IPS-NIHi7 (cell line): ENCODE data around the gene HSPA1L.

Source experiments
- DNase-seq: peaks from one replicate; pipeline ENCODE4 v3.0.0; 2012; ENCODE audit warnings: mixed read lengths; ENCODE audit errors: extremely low spot score

The HSPA1L gene

GRCh38 chr6:31763619-31763940 is 51.5 kb downstream of the HSPA1L start:
- DNase-seq = peak; percentile 46

- no peak for DNase-seq
These were observed 52.0 kb downstream of the HSPA1L start for GRCh38 chr6:31762878-31763618.

GRCh38 chr6:31762356-31762755 is 52.7 kb downstream of the HSPA1L start, which contains the start of gene SAPCD1:
SAPCD1 (plus strand) TSS chr6:31762656; CDS start chr6:31763055, 399 bp downstream.
- no peak for DNase-seq

GRCh38 chr6:31761343-31761742 is 53.7 kb downstream of the HSPA1L start:
- no peak for DNase-seq

- DNase-seq = no peak
These were observed 54.3 kb downstream of the HSPA1L start for GRCh38 chr6:31760790-31761189.
